SK-N-SH (cell line): ENCODE results near the gene SMYD3.

Experiments used
- EP300 ChIP-seq, 2 experiments: IDR thresholded peaks; 2 replicates each; pipeline versions ENCODE4 v1.4.0 to v1.6.1; 2012; ENCODE audit warnings: borderline replicate concordance in 1 of 2, low read depth in 1 of 2, low read length in 1 of 2
- GATA2 ChIP-seq: sonication (generic); formaldehyde crosslinking; IDR thresholded peaks from 2 replicates; pipeline ENCODE4 v1.5.0; 2020; ENCODE audit warnings: mild to moderate bottlenecking, missing genetic modification reagents
- MAX ChIP-seq: IDR thresholded peaks from 2 replicates; pipeline ENCODE4 v1.4.0; 2012; ENCODE audit warnings: low read depth
- POLR2AphosphoS5 ChIP-seq: IDR thresholded peaks from 2 replicates; pipeline ENCODE4 v1.6.1; 2012; ENCODE audit warnings: low read depth, low read length
- TF ChIP-seq, protein P1 (sequence below): fragments of 200-600 bp; sonication (generic); IDR thresholded peaks from 2 replicates; pipeline ENCODE4 v1.6.1; 2017; ENCODE audit warnings: antibody characterized with exemption, mild to moderate bottlenecking, moderate library complexity

DNA sequence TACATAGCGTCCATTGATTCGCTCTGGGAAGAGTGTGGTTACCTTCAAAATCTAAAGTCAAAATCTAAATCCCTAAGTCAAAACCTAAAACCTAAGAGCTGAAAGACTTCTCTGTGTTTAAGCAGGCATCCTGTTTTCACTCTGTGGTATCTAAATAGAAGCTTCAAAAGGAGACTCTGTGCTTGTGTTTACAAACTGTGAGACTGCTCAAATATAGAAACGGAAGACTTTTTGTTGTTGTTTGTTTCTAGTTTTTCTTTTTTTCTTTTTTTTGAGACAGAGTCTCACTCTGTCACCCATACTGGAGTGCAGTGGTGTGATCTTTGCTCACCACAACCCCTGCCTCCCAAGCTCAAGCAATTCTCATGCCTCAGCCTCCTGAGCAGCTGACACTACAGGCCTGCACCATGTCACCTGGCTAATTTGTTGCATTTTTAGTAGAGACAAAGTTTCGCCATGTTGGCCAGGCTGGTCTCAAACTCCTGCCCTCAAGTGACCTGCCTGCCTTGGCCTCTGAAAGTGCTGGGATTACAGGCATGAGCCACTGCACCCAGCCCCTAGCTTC lies 425.9 kb downstream of the SMYD3 start:
- TF ChIP-seq GATA2 (no peak), POLR2AphosphoS5 (no peak), EP300 (IDR thresholded peaks at IDR 0.05; ENCODE audit: borderline replicate concordance in 1 of 2, low read depth in 1 of 2, low read length in 1 of 2) (no peak), MAX (no peak)
- TF ChIP-seq, protein P1, sequence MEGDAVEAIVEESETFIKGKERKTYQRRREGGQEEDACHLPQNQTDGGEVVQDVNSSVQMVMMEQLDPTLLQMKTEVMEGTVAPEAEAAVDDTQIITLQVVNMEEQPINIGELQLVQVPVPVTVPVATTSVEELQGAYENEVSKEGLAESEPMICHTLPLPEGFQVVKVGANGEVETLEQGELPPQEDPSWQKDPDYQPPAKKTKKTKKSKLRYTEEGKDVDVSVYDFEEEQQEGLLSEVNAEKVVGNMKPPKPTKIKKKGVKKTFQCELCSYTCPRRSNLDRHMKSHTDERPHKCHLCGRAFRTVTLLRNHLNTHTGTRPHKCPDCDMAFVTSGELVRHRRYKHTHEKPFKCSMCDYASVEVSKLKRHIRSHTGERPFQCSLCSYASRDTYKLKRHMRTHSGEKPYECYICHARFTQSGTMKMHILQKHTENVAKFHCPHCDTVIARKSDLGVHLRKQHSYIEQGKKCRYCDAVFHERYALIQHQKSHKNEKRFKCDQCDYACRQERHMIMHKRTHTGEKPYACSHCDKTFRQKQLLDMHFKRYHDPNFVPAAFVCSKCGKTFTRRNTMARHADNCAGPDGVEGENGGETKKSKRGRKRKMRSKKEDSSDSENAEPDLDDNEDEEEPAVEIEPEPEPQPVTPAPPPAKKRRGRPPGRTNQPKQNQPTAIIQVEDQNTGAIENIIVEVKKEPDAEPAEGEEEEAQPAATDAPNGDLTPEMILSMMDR: no peak
